WTC11 (cell line): ENCODE measurements around the gene KRAS. TPM values are rescaled to one million over a fixed set of nuclear protein-coding genes. Genes with fewer than 3 reads are reported as not detected.

Source experiments
- ATAC-seq: fragments of 200-7000 bp; cut with Tn5 transposase; 2 replicates; pipeline ENCODE4 v1.10.0; 2021; ENCODE audit warnings: mild to moderate bottlenecking, moderate library complexity
- CTCF ChIA-PET: fragments of 300-600 bp; sonication (Branson Sonifier 250); formaldehyde crosslinking; loops from one replicate; lab custom pipeline; 2021; ENCODE audit warnings: antibody characterized with exemption; lab: Charles Lee
- POLR2A ChIA-PET: fragments of 350-600 bp; sonication (Branson Sonifier 250); formaldehyde crosslinking; loops from one replicate; lab custom pipeline; 2021; ENCODE audit warnings: antibody characterized with exemption; lab: Charles Lee
- DNase-seq: peaks from one replicate; pipeline ENCODE4 v3.0.0; 2021; ENCODE audit warnings: low spot score
- H3K27ac Mint-ChIP-seq: 2 replicates; pipeline ENCODE4 v1.8.0; 2021; ENCODE audit warnings: mixed read lengths
- H3K27me3 Mint-ChIP-seq: 2 replicates; pipeline ENCODE4 v1.8.0; 2021; ENCODE audit warnings: low read depth, mild to moderate bottlenecking, moderate library complexity, mixed read lengths
- H3K36me3 Mint-ChIP-seq: 2 replicates; pipeline ENCODE4 v1.8.0; 2021; ENCODE audit warnings: mixed read lengths
- H3K4me1 Mint-ChIP-seq: 2 replicates; pipeline ENCODE4 v1.8.0; 2022; ENCODE audit warnings: mixed read lengths
- H3K4me3 Mint-ChIP-seq: 2 replicates; pipeline ENCODE4 v1.8.0; 2021; ENCODE audit warnings: mild to moderate bottlenecking, moderate library complexity, mixed read lengths
- H3K9me3 Mint-ChIP-seq: 2 replicates; pipeline ENCODE4 v1.8.0; 2021; ENCODE audit warnings: mixed read lengths
- AR ChIP-seq: fragments of 250-450 bp; sonication (Bioruptor Pico); IDR thresholded peaks from 2 replicates; pipeline ENCODE4 v1.9.0; 2021; ENCODE audit warnings: mild to moderate bottlenecking
- E2F5 ChIP-seq: sonication (generic); formaldehyde crosslinking; IDR thresholded peaks from 2 replicates; pipeline ENCODE4 v1.8.1; 2022; ENCODE audit warnings: mild to moderate bottlenecking, moderate library complexity, missing genetic modification reagents
- ESRRA ChIP-seq: sonication (generic); formaldehyde crosslinking; IDR thresholded peaks from 2 replicates; pipeline ENCODE4 v1.8.1; 2022; ENCODE audit warnings: mild to moderate bottlenecking, missing genetic modification reagents, borderline replicate concordance
- FOXJ3 ChIP-seq: sonication (generic); formaldehyde crosslinking; IDR thresholded peaks from 2 replicates; pipeline ENCODE4 v1.9.0; 2021; ENCODE audit warnings: missing genetic modification reagents, mild to moderate bottlenecking, borderline replicate concordance
- GRHL2 ChIP-seq: fragments of 250-450 bp; sonication (Bioruptor Pico); IDR thresholded peaks from 2 replicates; pipeline ENCODE4 v1.8.0; 2022; ENCODE audit warnings: mild to moderate bottlenecking, moderate library complexity; ENCODE audit not compliant: insufficient replicate concordance, severe bottlenecking
- JAZF1 ChIP-seq: fragments of 250-450 bp; sonication (Bioruptor Pico); IDR thresholded peaks from 2 replicates; pipeline ENCODE4 v1.9.0; 2021; ENCODE audit warnings: moderate library complexity, mild to moderate bottlenecking, inconsistent platforms
- KAT7 ChIP-seq: sonication (generic); formaldehyde crosslinking; IDR thresholded peaks from 2 replicates; pipeline ENCODE4 v1.8.1; 2023; ENCODE audit warnings: missing genetic modification reagents, mild to moderate bottlenecking, borderline replicate concordance
- MLX ChIP-seq: sonication (generic); formaldehyde crosslinking; IDR thresholded peaks from 2 replicates; pipeline ENCODE4 v1.8.1; 2023; ENCODE audit warnings: mild to moderate bottlenecking, missing genetic modification reagents, moderate library complexity
- NFATC4 ChIP-seq: fragments of 250-450 bp; sonication (Bioruptor Pico); IDR thresholded peaks from 2 replicates; pipeline ENCODE4 v1.9.0; 2021; ENCODE audit warnings: mild to moderate bottlenecking
- NFE2L1 ChIP-seq: sonication (generic); formaldehyde crosslinking; IDR thresholded peaks from 2 replicates; pipeline ENCODE4 v1.8.1; 2023; ENCODE audit warnings: missing genetic modification reagents
- NR1H2 ChIP-seq: sonication (generic); formaldehyde crosslinking; IDR thresholded peaks from 2 replicates; pipeline ENCODE4 v1.9.0; 2021; ENCODE audit warnings: mild to moderate bottlenecking, moderate library complexity, missing genetic modification reagents
- SOX15 ChIP-seq: fragments of 250-450 bp; sonication (Bioruptor Pico); IDR thresholded peaks from 2 replicates; pipeline ENCODE4 v1.9.0; 2021; ENCODE audit warnings: mild to moderate bottlenecking
- STAT6 ChIP-seq: sonication (generic); formaldehyde crosslinking; conservative IDR thresholded peaks from 2 replicates; pipeline ENCODE4 v1.8.1; 2023; ENCODE audit warnings: mild to moderate bottlenecking, low read depth, missing genetic modification reagents, moderate library complexity
- TEAD4 ChIP-seq: sonication (generic); formaldehyde crosslinking; IDR thresholded peaks from 2 replicates; pipeline ENCODE4 v1.8.0; 2022; ENCODE audit warnings: mild to moderate bottlenecking, missing genetic modification reagents
- ZNF121 ChIP-seq: sonication (generic); formaldehyde crosslinking; IDR thresholded peaks from 2 replicates; pipeline ENCODE4 v1.8.0; 2023; ENCODE audit warnings: missing genetic modification reagents
- ZNF263 ChIP-seq: sonication (generic); formaldehyde crosslinking; IDR thresholded peaks from 2 replicates; pipeline ENCODE4 v1.8.1; 2022; ENCODE audit warnings: low read depth, mild to moderate bottlenecking, moderate library complexity, missing genetic modification reagents
- ZNF512 ChIP-seq: sonication (generic); formaldehyde crosslinking; IDR thresholded peaks from 2 replicates; pipeline ENCODE4 v1.8.1; 2022; ENCODE audit warnings: missing genetic modification reagents, borderline replicate concordance
- ZNF532 ChIP-seq: fragments of 250-450 bp; sonication (Bioruptor Pico); IDR thresholded peaks from 2 replicates; pipeline ENCODE4 v1.9.0; 2021; ENCODE audit warnings: mild to moderate bottlenecking, borderline replicate concordance
- total RNA-seq: library from RNA; stranded (reverse); gene quantifications from 3 replicates; pipeline ENCODE4 v1.2.3, GENCODE V29; 2021

The KRAS gene
- total RNA-seq, 1 experiment from 2014 or later = 66.2 TPM

- no peak for TF ChIP-seq AR (CRISPR knock-in tag)
- TF ChIP-seq ZNF512 (CRISPR knock-in tag) = no peak
- no peak for TF ChIP-seq ZNF263
Observed at GRCh38 chr12:25241167-25242020, 9.3 kb downstream of the KRAS start (continued).

- ATAC-seq (no peak), DNase-seq (no peak)
- Mint-ChIP-seq H3K4me3 (no peak overlapping the region), H3K27ac (0 out of 2 replicates have a peak overlapping the region, but pooled peaks have one; percentile 16), H3K36me3 (peaks cover 24% of the 10 kb centered on the region), H3K9me3 (no peaks in the 10 kb centered on the region), H3K27me3 (no peaks in the 10 kb centered on the region), H3K4me1 (no peaks in the 10 kb centered on the region; the same call in 1 of the 2 replicates)
- POLR2A ChIA-PET = no interaction called here
- CTCF ChIA-PET = interaction anchor here (1.0 kb wide), 1 partner anchor 151 kb away, joined by 4 read pairs; no protein-coding TSS in a partner anchor
- no peak for TF ChIP-seq AR (CRISPR knock-in tag)
- TF ChIP-seq TEAD4 = no peak
- no peak for TF ChIP-seq ZNF532
- TF ChIP-seq JAZF1 (CRISPR knock-in tag) = no peak
- TF ChIP-seq FOXJ3 (CRISPR knock-in tag) = no peak
- TF ChIP-seq STAT6 = no peak
- no peak for TF ChIP-seq SOX15
- TF ChIP-seq E2F5 (CRISPR knock-in tag) = no peak
- no peak for TF ChIP-seq ZNF121 (CRISPR knock-in tag)
- TF ChIP-seq MLX = no peak
- TF ChIP-seq ESRRA (CRISPR knock-in tag) = no peak
- no peak for TF ChIP-seq KAT7 (CRISPR knock-in tag)
- TF ChIP-seq NR1H2 (CRISPR knock-in tag) = no peak
- TF ChIP-seq GRHL2 (CRISPR knock-in tag) = no peak
- TF ChIP-seq NFE2L1 (CRISPR knock-in tag) = no peak
- no peak for TF ChIP-seq NFATC4 (CRISPR knock-in tag)
Observed at GRCh38 chr12:25236626-25237025, 14.1 kb downstream of the KRAS start.
